ENCODE data around the gene TAC4.

GRCh38 chr17:49822829-49823228, 25.0 kb downstream of the TAC4 start:
- TF ChIP-seq HDGF (IDR thresholded peaks at IDR 0.05; ENCODE audit: borderline replicate concordance) (no peak), SUZ12 (IDR thresholded peaks at IDR 0.05) (no peak), NFRKB (IDR thresholded peaks at IDR 0.05) (no peak), SP1 (IDR thresholded peaks at IDR 0.05) (no peak)

Measured in HEK293T (cell line).